Amniotic stem cell (primary cell): ENCODE results near the gene CX3CR1.
"Not testable (repeated sequence)": the region's sequence is repeated elsewhere in the genome, so short reads cannot be mapped to it uniquely, and the experiment has no call there.

Experiments
- DNase-seq: peaks from one replicate; lab custom pipeline; 2025; lab: John Stamatoyannopoulos, UW

Gene CX3CR1

DNA sequence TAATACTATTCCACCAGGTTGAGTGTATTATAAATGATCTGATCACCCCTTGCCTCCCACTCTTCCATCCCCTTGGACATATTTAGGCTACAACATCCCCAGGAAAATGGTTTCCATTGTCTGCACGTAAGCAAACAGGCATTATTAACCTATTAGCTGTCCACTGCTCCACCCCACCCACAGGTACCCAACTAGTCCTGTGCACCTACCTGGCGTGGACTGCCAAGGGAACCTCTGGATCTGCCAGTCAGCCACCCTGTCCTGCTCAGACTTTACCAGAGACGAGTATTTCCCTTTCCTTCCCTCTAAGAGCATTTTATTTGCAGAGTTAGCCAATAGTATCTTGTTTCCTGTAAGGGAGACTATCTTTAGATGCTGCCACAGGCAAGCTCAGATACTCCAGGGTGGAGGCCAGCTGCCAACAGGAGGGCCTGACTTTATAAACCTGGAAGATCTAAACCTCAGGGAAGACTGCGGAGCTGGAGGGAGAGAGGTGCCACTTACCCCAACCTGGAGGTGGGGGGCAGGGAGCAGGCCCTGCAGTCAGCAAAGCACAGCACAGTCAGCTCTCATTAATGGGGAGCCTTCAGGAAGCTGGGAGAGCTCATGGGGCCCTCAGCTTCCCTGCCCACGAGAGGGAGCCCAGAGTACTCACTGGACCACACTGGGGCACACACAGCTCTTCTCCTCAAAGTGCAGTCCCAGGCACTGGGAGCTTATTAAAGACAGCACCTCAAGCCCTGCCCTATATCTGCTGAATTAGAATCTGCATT is at the start of gene CX3CR1:
CX3CR1 (minus strand) TSS at position 292 of the 773 bp plus-strand sequence. CDS start 13,527 bp downstream, outside the sequence.
- no peak for DNase-seq

DNA sequence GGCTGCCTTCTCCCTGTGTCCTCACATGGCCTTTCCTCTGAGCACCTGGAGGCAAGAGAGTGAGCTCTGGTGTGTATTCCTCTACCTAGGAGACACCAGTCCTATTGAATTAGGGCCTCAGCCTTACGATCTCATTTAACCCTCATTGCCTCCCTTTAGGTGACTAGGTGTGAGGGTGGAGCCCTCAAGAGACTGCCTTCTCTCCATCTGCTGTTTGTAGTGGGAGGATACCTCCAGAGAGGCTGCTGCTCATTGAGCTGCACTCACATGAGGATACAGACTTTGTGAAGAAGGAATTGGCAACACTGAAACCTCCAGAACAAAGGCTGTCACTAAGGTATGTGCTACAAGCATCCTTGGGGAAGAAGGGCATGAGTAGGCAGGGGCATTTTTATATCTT is 49.7 kb upstream of the CX3CR1 start, which contains the start of gene CCR8:
CCR8 (plus strand) TSS at position 217 of the 400 bp plus-strand sequence. CDS start 2,623 bp downstream, outside the sequence.
- DNase-seq = no peak

DNA sequence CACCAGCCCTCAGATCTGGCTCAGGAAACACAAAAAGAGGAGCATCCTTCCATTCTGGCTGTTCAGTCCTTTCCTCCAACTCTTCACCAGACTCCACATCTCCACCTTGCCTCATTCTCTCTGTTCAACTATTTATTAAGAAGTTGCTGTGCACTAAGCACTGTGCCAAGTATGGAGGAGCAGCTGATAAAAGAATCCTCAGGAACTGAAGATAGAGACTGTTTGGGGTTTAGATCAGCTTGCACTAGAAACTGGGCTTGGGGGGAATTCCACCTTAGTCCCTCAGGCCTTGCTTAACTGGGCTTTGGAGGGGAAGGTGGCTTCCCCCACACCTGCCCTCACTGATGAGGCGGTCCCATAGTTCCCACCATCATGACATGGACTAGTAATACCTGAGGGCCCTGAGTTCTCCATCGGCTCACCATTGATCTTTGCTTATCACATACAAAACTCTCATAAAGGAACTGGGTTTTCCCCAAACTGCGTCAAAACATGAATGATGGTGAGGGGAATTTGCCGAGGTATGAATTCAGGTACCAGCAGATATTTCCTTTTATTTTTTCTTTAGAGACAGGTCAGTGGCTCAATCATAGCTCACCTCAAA is 48.0 kb upstream of the CX3CR1 start:
- no peak for DNase-seq

GRCh38 chr3:39327053-39327745 is 47.4 kb upstream of the CX3CR1 start:
- DNase-seq = no peak

GRCh38 chr3:39325236-39325635 is 45.4 kb upstream of the CX3CR1 start:
- no peak for DNase-seq

GRCh38 chr3:39323494-39323893 is 43.7 kb upstream of the CX3CR1 start:
- no peak for DNase-seq

GRCh38 chr3:39322936-39323335 is 43.1 kb upstream of the CX3CR1 start:
- DNase-seq = no peak

- not testable (repeated sequence) for DNase-seq
Measured at GRCh38 chr3:39322209-39322715, 42.4 kb upstream of the CX3CR1 start.

DNA sequence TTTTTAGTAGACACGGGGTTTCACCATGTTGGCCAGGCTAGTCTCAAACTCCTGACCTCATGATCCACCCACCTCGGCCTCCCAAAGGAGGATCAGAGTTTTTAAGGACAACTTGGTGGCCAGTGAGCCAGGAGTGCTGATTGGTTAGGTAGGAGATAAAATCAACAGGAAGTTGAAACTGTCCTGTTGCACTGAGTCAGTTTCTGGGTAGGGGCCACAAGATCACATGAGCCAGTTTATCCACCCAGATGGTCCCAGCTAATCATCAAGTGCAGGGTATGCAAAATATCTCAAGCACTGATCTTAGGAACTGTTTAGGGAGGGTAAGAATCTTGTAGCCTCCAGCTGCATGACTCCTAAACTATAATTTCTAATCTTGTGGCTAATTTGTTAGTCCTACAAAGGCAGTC is 41.7 kb upstream of the CX3CR1 start:
- not testable (repeated sequence) for DNase-seq

- no peak for DNase-seq
Measured at GRCh38 chr3:39319249-39319648, 39.4 kb upstream of the CX3CR1 start.

GRCh38 chr3:39318301-39318700 is 38.5 kb upstream of the CX3CR1 start:
- no peak for DNase-seq

DNA sequence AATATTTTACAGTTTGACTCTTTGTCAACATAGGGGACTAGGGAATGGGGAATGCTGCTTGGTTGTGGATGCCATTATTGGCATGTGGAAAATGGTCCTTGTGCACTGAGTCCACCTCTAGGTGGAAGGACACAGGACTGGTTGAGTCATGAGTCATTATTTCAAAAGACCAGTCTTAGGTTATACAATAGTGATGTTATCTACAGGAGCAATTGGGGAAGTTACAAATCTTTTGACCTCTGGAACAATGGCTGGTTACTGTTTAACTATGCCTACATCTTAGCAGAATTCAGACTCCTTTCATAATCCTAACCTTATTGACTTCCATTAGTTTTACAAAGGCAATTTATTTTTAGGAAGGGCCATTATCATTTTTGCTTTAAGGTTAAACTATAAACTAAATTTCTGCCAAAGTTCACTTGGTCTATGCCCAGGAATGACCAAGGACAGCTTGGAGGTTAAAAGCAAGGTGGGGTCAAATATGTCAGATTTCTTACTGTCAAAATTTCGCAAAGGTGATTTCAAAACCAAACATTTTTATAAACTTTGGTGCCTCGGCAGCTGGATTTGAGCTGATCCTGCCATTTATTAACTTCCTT is 37.8 kb upstream of the CX3CR1 start:
- no peak for DNase-seq

DNA sequence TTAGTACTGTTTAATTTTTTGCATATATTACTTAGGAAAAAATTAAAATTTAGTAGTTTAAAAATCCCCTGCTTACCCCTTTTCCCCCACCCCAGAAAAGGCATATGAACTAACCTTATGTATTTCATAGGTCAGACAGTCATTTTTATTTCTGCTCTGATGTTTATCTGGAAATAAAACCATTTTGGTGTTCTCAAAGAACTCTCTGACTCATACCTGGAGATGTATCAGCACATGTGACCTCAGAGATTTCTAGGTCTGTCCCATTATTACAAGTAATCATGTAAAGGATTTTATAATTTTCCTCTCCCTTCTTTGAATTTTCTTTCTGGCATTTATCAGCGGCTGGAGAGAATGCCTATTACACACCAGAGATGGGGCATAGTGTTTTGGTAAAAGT is 35.6 kb upstream of the CX3CR1 start:
- no peak for DNase-seq

GRCh38 chr3:39313289-39313688 is 33.5 kb upstream of the CX3CR1 start:
- DNase-seq = no peak

DNA sequence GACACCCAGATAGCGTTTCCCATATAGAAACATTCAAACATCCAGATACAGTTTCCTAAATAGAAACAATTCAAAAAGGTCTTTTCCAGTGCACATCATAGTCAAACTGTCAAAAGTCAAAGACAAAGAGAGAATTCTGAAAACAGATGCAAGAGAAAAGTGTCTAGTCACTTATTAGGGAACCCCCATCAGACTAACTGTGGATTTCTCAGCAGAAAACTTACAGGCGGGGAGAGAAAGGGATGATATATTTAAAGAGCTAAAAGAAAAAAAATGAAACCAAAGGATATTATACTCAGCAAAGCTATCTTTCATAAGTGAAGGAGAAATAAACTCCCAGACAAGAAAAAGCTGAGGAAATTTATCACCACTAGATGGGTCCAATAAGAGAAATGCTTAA is 22.3 kb upstream of the CX3CR1 start:
- no peak for DNase-seq

DNA sequence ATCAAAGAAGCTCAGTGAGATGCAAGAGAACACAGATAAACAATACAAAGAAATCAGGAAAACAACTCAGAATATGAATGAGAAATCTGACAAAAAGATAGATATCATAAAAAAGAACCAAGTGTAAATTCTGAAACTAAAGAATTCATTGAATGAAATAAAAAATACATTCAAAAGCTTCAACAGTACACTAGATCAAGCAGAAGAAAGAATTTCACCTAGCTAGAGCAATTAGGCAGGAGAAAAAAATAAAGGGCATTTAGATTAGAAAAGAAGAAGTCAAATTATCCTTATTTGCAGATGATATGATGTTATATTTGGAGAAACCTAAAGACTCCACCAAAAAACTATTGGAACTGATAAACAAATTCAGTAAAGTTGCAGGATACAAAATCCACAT is 19.4 kb upstream of the CX3CR1 start:
- DNase-seq = no peak

GRCh38 chr3:39296197-39297077 is 16.6 kb upstream of the CX3CR1 start:
- no peak for DNase-seq

DNA sequence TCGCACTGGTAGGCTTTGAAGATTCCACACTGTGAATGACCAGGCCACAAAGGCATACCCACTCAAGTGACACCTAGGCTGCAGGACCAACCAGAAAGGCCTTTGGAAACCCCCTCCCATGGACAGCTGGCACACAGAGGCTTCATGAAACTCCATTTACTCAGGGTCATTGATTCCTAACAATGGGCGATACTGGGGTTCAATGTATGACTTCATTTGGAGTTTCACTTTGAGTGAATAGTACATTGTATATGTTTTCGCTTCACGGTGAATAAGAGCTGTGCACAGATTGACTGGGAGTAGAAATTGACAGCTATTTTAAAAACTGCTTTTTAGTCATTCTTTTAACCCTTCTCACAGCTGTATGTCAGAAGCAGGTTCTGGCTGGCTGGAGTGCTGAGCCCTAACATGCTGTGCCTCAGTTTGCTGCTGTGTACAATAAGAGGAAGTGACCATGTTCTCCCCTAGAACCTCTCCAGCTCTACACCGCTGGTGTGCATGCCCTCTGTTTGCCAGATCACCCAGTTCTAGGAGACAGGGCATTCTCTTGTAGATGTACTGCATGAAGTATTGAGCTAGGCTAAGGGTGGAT is 15.4 kb upstream of the CX3CR1 start:
- DNase-seq = no peak

DNA sequence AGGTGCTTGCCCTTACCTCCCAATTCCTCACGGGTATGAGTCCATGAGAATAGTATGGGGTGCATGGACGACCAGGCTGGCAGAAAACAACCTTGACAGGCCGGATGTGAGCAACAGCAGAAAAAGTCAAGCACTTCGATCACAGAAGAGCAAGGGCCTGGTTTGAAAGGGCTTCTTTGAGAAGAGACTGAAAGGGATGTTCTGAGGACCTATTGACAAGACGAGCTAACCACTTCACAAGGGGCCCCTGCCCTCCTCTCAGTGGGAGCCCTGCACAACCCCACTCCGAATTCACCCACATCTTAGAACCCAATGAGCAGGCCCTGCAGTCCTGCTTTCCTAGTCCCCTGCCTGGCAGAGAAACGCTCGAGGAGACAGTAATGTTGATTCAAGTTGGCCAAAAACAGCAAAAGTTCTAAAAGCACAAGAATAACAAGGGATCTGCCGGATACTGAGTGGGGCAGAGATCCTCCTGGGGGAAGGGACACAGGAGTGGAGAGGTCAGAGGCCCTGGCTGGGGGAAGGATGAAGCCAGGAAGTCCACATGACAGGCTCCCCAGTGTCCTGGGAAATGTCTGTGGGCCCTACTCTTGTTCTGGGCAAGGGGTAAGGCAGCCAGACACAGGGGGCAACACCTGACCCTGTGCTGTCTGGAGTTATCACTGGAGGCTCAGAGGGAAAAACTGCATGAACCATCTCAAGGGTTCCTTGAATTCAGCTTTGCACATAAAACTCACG is 14.8 kb upstream of the CX3CR1 start:
- DNase-seq = no peak

DNA sequence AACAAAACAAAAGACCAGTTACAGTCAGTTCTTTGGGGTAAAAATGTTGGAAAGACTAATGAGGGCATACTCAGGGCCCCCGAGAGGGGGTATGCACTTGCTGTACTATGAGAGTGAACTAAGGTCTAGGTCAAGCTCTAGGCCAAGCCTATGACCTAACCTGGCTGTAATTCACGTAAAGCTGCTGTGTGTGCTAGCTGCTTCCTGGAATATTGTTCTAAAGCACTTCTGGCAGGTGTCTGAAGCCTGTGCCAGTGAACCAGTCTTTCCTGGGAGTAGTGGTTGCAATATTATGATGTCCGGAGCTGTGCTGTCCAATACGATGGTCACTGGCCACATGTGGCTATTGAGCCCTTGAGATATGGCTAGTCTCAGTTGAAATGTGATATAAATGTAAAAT is 13.1 kb upstream of the CX3CR1 start:
- DNase-seq = no peak
